Thoracic aorta (tissue), 2 donors: Measurements from ENCODE around the gene DCPS. TPM values are rescaled to one million over a fixed set of nuclear protein-coding genes. Genes with fewer than 3 reads are reported as not detected.
"Not testable (repeated sequence)": the region's sequence is repeated elsewhere in the genome, so short reads cannot be mapped to it uniquely, and the experiment has no call there.

Experiments used
- ATAC-seq: fragments of 150-250 bp; one replicate; pipeline ENCODE4 v1.8.0; 2017; ENCODE audit warnings: low read depth; ENCODE audit not compliant: insufficient number of reproducible peaks, low FRiP score
- DNase-seq: peaks from one replicate; pipeline ENCODE4 v3.0.0-alpha.2; 2020; ENCODE audit warnings: low spot score
- H3K27ac ChIP-seq, 2 donors: fragments of 200-600 bp; sonication (generic); 1 replicate in 1 of 2; 2 replicates in 1 of 2; pipeline ENCODE4 v1.5.1; 2016; ENCODE audit warnings: mild to moderate bottlenecking in 2 of 2, moderate library complexity in 2 of 2
- H3K27me3 ChIP-seq: fragments of 200-600 bp; sonication (generic); replicated peaks from 2 replicates; pipeline ENCODE4 v1.6.0; 2016; ENCODE audit warnings: mild to moderate bottlenecking; ENCODE audit not compliant: insufficient read depth
- H3K36me3 ChIP-seq: fragments of 200-600 bp; sonication (generic); one replicate; pipeline ENCODE4 v1.5.1; 2016
- H3K4me1 ChIP-seq, 2 donors: fragments of 200-600 bp; sonication (generic); 1 replicate in 1 of 2; 2 replicates in 1 of 2; pipeline versions ENCODE4 v1.5.1 to v1.6.0; 2016; ENCODE audit warnings: low read depth in 2 of 2, mild to moderate bottlenecking in 1 of 2; ENCODE audit not compliant: control insufficient read depth in 1 of 2
- H3K4me3 ChIP-seq: fragments of 200-600 bp; sonication (generic); 2 replicates; pipeline ENCODE4 v1.5.1; 2016; ENCODE audit warnings: mild to moderate bottlenecking
- H3K9me3 ChIP-seq: fragments of 200-600 bp; sonication (generic); 2 replicates; pipeline ENCODE4 v1.5.1; 2016
- total RNA-seq, 2 donors: library from RNA; depleted of rRNA; stranded (reverse); fragments of >200 nt; gene quantifications; one replicate each; pipeline versions ENCODE4 v1.1.0 to v1.2.3, GENCODE V29; 2016
- TF ChIP-seq, protein P1 (sequence below): fragments of 200-600 bp; sonication (generic); IDR thresholded peaks from one replicate; pipeline ENCODE4 v1.5.1; 2019; ENCODE audit warnings: antibody characterized with exemption

The DCPS gene
- total RNA-seq, 2 donors from 2014 or later: 8.4 to 9.7 TPM

DNA sequence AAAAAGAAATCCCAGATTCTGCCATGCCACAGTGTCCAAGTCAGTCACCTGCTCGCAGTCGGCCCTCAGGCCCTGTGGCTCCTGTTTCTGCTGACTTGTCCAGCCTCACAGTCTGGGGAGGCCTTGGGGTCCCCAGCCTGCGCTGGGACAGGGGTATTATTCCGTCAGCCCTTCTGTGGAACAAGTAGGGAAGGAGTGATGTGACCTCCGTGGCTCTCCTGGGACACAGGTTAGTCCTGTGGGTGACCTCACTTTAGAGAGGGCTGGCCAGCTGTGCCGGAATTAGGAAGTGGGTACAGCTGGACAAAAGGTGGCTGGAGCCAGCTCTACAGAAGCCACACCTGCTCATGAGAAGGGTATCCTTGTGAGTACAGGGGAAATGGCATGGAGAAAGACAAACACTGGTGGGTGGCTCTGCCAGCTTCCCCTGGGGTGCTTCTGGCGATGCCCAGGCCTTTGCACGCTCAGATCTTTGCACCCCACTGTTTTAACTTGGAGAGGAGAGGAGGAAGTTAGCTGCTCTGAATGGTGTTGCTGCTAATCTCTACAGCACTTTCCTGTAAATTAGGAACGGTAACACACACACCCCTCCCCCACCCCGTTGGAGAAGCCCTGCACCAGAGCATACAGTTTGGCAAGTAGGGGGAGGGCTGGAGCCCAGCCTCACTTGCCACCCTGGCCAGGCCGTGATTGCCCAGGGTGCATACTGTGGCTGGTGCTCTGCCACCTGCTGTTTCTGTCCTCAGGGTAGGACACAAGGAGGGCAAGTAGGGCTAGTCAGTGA is 64.7 kb downstream of the DCPS start:
- not testable (repeated sequence) for DNase-seq, H3K9me3 ChIP-seq, ATAC-seq, H3K27me3 ChIP-seq, H3K4me3 ChIP-seq, H3K36me3 ChIP-seq, H3K4me1 ChIP-seq, H3K27ac ChIP-seq

DNA sequence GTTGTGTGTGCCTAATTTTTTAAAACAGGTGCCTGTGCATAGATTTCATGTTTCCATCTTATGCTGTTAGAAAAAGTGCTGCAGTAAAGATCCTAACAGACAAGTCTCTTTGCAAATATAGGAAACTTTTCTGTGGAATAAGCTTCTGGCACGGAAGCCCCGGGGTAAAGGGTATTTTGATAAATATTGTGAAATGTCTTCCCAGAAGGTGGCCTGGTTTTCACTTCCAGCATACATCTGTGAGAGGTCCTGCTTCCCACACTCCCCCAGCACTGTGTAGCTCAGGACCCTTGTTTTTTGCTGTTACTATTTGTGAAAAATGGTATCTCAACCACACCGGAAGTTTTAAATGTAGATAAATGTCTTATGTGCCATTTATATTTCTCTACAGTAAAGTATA is 66.2 kb downstream of the DCPS start:
- ATAC-seq (no peak), DNase-seq (no peak)
- Histone ChIP-seq H3K27me3 (no peaks in the 10 kb centered on the region), H3K36me3 (no peaks in the 10 kb centered on the region), H3K4me3 (no peak overlapping the region), H3K9me3 (no peaks in the 10 kb centered on the region), H3K27ac (no peak overlapping the region), H3K4me1 (peaks cover 0 to 8% of the 10 kb centered on the region in 2 donors)
- TF ChIP-seq, protein P1, sequence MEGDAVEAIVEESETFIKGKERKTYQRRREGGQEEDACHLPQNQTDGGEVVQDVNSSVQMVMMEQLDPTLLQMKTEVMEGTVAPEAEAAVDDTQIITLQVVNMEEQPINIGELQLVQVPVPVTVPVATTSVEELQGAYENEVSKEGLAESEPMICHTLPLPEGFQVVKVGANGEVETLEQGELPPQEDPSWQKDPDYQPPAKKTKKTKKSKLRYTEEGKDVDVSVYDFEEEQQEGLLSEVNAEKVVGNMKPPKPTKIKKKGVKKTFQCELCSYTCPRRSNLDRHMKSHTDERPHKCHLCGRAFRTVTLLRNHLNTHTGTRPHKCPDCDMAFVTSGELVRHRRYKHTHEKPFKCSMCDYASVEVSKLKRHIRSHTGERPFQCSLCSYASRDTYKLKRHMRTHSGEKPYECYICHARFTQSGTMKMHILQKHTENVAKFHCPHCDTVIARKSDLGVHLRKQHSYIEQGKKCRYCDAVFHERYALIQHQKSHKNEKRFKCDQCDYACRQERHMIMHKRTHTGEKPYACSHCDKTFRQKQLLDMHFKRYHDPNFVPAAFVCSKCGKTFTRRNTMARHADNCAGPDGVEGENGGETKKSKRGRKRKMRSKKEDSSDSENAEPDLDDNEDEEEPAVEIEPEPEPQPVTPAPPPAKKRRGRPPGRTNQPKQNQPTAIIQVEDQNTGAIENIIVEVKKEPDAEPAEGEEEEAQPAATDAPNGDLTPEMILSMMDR: no peak

DNA sequence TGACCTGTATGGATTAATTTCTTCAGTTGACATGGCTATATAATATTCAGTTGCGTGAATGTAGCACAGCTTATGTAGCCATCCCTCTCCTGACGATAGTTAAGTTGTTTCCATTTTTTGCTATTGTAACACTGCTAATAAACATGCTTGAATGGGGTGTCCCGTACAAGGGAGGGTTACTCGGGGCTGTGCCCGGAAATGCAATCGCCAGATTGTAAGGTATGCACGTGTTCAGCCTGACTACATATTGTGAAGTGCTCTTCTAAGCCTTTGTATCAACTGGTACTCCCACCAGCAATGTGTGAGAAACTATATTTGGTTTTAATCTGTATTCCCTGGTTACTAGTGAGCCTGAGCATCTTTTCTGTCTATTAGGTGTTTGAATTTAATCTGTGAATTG is 67.7 kb downstream of the DCPS start:
- Histone ChIP-seq H3K4me3 (no peak overlapping the region), H3K36me3 (no peaks in the 10 kb centered on the region), H3K9me3 (no peaks in the 10 kb centered on the region), H3K27me3 (no peaks in the 10 kb centered on the region), H3K27ac (no peak overlapping the region), H3K4me1 (peaks cover 0 to 1% of the 10 kb centered on the region in 2 donors)
- TF ChIP-seq, protein P1: no peak
- DNase-seq (no peak), ATAC-seq (no peak)

- not testable (repeated sequence) for DNase-seq, ATAC-seq, H3K27ac ChIP-seq, H3K27me3 ChIP-seq, H3K4me1 ChIP-seq, H3K36me3 ChIP-seq, H3K9me3 ChIP-seq, H3K4me3 ChIP-seq
Observed at GRCh38 chr11:126373389-126374066, 69.7 kb downstream of the DCPS start.

DNA sequence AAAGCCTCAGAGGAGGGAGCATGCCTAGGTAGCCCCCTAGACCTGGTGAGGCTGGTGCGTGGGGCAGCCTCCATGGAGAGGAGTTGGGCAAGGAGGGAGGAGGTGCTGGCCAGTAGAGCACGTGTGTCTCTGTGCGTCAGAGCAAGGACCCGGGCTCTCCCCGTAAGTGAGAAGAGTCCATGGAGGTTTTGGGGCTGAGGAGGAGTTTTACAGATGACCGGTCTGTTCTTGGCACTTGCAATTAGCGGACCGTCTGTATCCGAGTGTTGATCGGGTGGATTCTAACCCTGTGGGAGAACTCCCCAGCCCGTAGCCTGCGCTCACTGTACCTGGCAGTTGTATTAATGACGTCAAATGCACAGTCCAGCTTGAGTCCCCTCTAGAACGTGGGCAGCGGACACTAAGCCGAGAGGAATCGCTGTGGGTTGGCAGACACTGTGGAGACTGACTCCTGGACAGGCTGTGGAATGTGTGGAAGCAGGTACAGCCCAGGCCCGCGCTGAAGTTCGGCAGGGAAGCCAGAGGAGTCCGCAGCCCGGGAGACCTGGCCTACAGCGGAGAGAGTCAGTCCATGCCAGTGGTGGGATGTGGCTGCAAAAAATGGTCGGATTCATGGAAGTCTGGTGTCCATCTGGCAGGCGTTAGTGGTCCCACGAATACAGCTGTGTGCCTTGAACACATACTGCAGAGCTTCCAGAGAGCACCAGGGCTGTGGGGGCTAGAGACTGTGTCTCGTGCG is 70.9 kb downstream of the DCPS start:
- H3K27me3 ChIP-seq, DNase-seq, H3K27ac ChIP-seq, ATAC-seq, H3K4me3 ChIP-seq, H3K36me3 ChIP-seq, H3K9me3 ChIP-seq, H3K4me1 ChIP-seq: not testable (repeated sequence)

GRCh38 chr11:126375726-126376125 is 71.9 kb downstream of the DCPS start:
- no peak overlapping the region for H3K4me3 ChIP-seq
- no peak for ATAC-seq
- no peak for DNase-seq

More at GRCh38 chr11:126375726-126376125, 71.9 kb downstream of the DCPS start:
- Histone ChIP-seq H3K27me3 (no peaks in the 10 kb centered on the region), H3K27ac (no peak overlapping the region), H3K9me3 (no peaks in the 10 kb centered on the region), H3K36me3 (no peaks in the 10 kb centered on the region), H3K4me1 (no peaks in the 10 kb centered on the region)
- TF ChIP-seq, protein P1: no peak
